ENCODE results near the gene FCGR2B.
"Not testable (repeated sequence)": the region's sequence is repeated elsewhere in the genome, so short reads cannot be mapped to it uniquely, and the experiment has no call there.

FCGR2B gene

GRCh38 chr1:161647507-161648360, 15.2 kb upstream of the FCGR2B start:
- not testable (repeated sequence) for H3K9me3 ChIP-seq (ENCODE audit: control insufficient read depth, low read length); H3K4me3 ChIP-seq (ENCODE audit: insufficient read depth, low read depth, low read length, poor library complexity, severe bottlenecking); DNase-seq; H3K36me3 ChIP-seq (ENCODE audit: control insufficient read depth, insufficient read depth, low read length); H3K27ac ChIP-seq (ENCODE audit: insufficient read depth, low read length, poor library complexity, severe bottlenecking); H3K27me3 ChIP-seq (replicated peaks; ENCODE audit: control insufficient read depth, insufficient read depth, low read length, poor library complexity, severe bottlenecking); H3K4me1 ChIP-seq (ENCODE audit: control insufficient read depth, insufficient read depth, low read length, poor library complexity, severe bottlenecking)

- H3K9me3 ChIP-seq (ENCODE audit: control insufficient read depth, low read length); DNase-seq; H3K27me3 ChIP-seq (replicated peaks; ENCODE audit: control insufficient read depth, insufficient read depth, low read length, poor library complexity, severe bottlenecking); H3K4me1 ChIP-seq (ENCODE audit: control insufficient read depth, insufficient read depth, low read length, poor library complexity, severe bottlenecking); H3K4me3 ChIP-seq (ENCODE audit: insufficient read depth, low read depth, low read length, poor library complexity, severe bottlenecking); H3K36me3 ChIP-seq (ENCODE audit: control insufficient read depth, insufficient read depth, low read length); H3K27ac ChIP-seq (ENCODE audit: insufficient read depth, low read length, poor library complexity, severe bottlenecking): not testable (repeated sequence)
These were observed 9.4 kb upstream of the FCGR2B start for GRCh38 chr1:161653541-161653940.

GRCh38 chr1:161653971-161654370, 9.0 kb upstream of the FCGR2B start:
- H3K27ac ChIP-seq (ENCODE audit: insufficient read depth, low read length, poor library complexity, severe bottlenecking); H3K27me3 ChIP-seq (replicated peaks; ENCODE audit: control insufficient read depth, insufficient read depth, low read length, poor library complexity, severe bottlenecking); H3K36me3 ChIP-seq (ENCODE audit: control insufficient read depth, insufficient read depth, low read length); DNase-seq; H3K4me1 ChIP-seq (ENCODE audit: control insufficient read depth, insufficient read depth, low read length, poor library complexity, severe bottlenecking); H3K4me3 ChIP-seq (ENCODE audit: insufficient read depth, low read depth, low read length, poor library complexity, severe bottlenecking); H3K9me3 ChIP-seq (ENCODE audit: control insufficient read depth, low read length): not testable (repeated sequence)

- H3K27ac ChIP-seq (ENCODE audit: insufficient read depth, low read length, poor library complexity, severe bottlenecking); H3K36me3 ChIP-seq (ENCODE audit: control insufficient read depth, insufficient read depth, low read length); H3K4me3 ChIP-seq (ENCODE audit: insufficient read depth, low read depth, low read length, poor library complexity, severe bottlenecking); H3K9me3 ChIP-seq (ENCODE audit: control insufficient read depth, low read length); DNase-seq; H3K4me1 ChIP-seq (ENCODE audit: control insufficient read depth, insufficient read depth, low read length, poor library complexity, severe bottlenecking); H3K27me3 ChIP-seq (replicated peaks; ENCODE audit: control insufficient read depth, insufficient read depth, low read length, poor library complexity, severe bottlenecking): not testable (repeated sequence)
These were observed 4.4 kb upstream of the FCGR2B start for GRCh38 chr1:161658524-161658923.

- H3K36me3 ChIP-seq (ENCODE audit: control insufficient read depth, insufficient read depth, low read length); H3K27ac ChIP-seq (ENCODE audit: insufficient read depth, low read length, poor library complexity, severe bottlenecking); H3K4me1 ChIP-seq (ENCODE audit: control insufficient read depth, insufficient read depth, low read length, poor library complexity, severe bottlenecking); H3K9me3 ChIP-seq (ENCODE audit: control insufficient read depth, low read length); DNase-seq; H3K4me3 ChIP-seq (ENCODE audit: insufficient read depth, low read depth, low read length, poor library complexity, severe bottlenecking); H3K27me3 ChIP-seq (replicated peaks; ENCODE audit: control insufficient read depth, insufficient read depth, low read length, poor library complexity, severe bottlenecking): not testable (repeated sequence)
These were observed 1.2 kb upstream of the FCGR2B start for GRCh38 chr1:161661660-161662311.

GRCh38 chr1:161663569-161663968, 626 bp downstream of the FCGR2B start:
- H3K4me1 ChIP-seq (ENCODE audit: control insufficient read depth, insufficient read depth, low read length, poor library complexity, severe bottlenecking); H3K4me3 ChIP-seq (ENCODE audit: insufficient read depth, low read depth, low read length, poor library complexity, severe bottlenecking); H3K27me3 ChIP-seq (replicated peaks; ENCODE audit: control insufficient read depth, insufficient read depth, low read length, poor library complexity, severe bottlenecking); DNase-seq; H3K27ac ChIP-seq (ENCODE audit: insufficient read depth, low read length, poor library complexity, severe bottlenecking); H3K9me3 ChIP-seq (ENCODE audit: control insufficient read depth, low read length); H3K36me3 ChIP-seq (ENCODE audit: control insufficient read depth, insufficient read depth, low read length): not testable (repeated sequence)

- not testable (repeated sequence) for H3K4me1 ChIP-seq (ENCODE audit: control insufficient read depth, insufficient read depth, low read length, poor library complexity, severe bottlenecking); H3K36me3 ChIP-seq (ENCODE audit: control insufficient read depth, insufficient read depth, low read length); H3K27ac ChIP-seq (ENCODE audit: insufficient read depth, low read length, poor library complexity, severe bottlenecking); H3K27me3 ChIP-seq (replicated peaks; ENCODE audit: control insufficient read depth, insufficient read depth, low read length, poor library complexity, severe bottlenecking); DNase-seq; H3K9me3 ChIP-seq (ENCODE audit: control insufficient read depth, low read length); H3K4me3 ChIP-seq (ENCODE audit: insufficient read depth, low read depth, low read length, poor library complexity, severe bottlenecking)
These were observed 1.7 kb downstream of the FCGR2B start for GRCh38 chr1:161664689-161665088.

GRCh38 chr1:161671045-161672020, 8.4 kb downstream of the FCGR2B start:
- H3K4me3 ChIP-seq (ENCODE audit: insufficient read depth, low read depth, low read length, poor library complexity, severe bottlenecking); H3K4me1 ChIP-seq (ENCODE audit: control insufficient read depth, insufficient read depth, low read length, poor library complexity, severe bottlenecking); H3K36me3 ChIP-seq (ENCODE audit: control insufficient read depth, insufficient read depth, low read length); H3K27me3 ChIP-seq (replicated peaks; ENCODE audit: control insufficient read depth, insufficient read depth, low read length, poor library complexity, severe bottlenecking); DNase-seq; H3K9me3 ChIP-seq (ENCODE audit: control insufficient read depth, low read length); H3K27ac ChIP-seq (ENCODE audit: insufficient read depth, low read length, poor library complexity, severe bottlenecking): not testable (repeated sequence)

GRCh38 chr1:161673437-161673836, 10.5 kb downstream of the FCGR2B start:
- H3K27ac ChIP-seq (ENCODE audit: insufficient read depth, low read length, poor library complexity, severe bottlenecking); DNase-seq; H3K4me3 ChIP-seq (ENCODE audit: insufficient read depth, low read depth, low read length, poor library complexity, severe bottlenecking); H3K9me3 ChIP-seq (ENCODE audit: control insufficient read depth, low read length); H3K4me1 ChIP-seq (ENCODE audit: control insufficient read depth, insufficient read depth, low read length, poor library complexity, severe bottlenecking); H3K27me3 ChIP-seq (replicated peaks; ENCODE audit: control insufficient read depth, insufficient read depth, low read length, poor library complexity, severe bottlenecking); H3K36me3 ChIP-seq (ENCODE audit: control insufficient read depth, insufficient read depth, low read length): not testable (repeated sequence)

All from effector memory CD4-positive, alpha-beta T cell (primary cell).